Esophagus muscularis mucosa (tissue), 4 donors: Measurements from ENCODE around the gene VPS13D. TPM values are rescaled to one million over a fixed set of nuclear protein-coding genes. Genes with fewer than 3 reads are reported as not detected.

Experiments used
- DNase-seq: peaks from one replicate; pipeline ENCODE4 v3.0.0-alpha.2; 2017; ENCODE audit errors: extremely low spot score
- H3K27ac ChIP-seq, 4 donors: fragments of 200-600 bp; sonication (generic); replicated peaks in 1 of 4; 1 replicate in 3 of 4; 2 replicates in 1 of 4; pipeline ENCODE4 v1.5.1; 2016 to 2019; ENCODE audit warnings: mild to moderate bottlenecking in 1 of 4
- H3K27me3 ChIP-seq, 4 donors: fragments of 200-600 bp; sonication (generic); one replicate each; pipeline versions ENCODE4 v1.5.1 to v1.6.0; 2016 to 2019
- H3K36me3 ChIP-seq, 4 donors: fragments of 200-600 bp; sonication (generic); one replicate each; pipeline ENCODE4 v1.5.1; 2016 to 2019
- H3K4me1 ChIP-seq, 4 donors: fragments of 200-600 bp; sonication (generic); one replicate each; pipeline ENCODE4 v1.5.1; 2016 to 2019
- H3K4me3 ChIP-seq, 4 donors: fragments of 200-600 bp; sonication (generic); 1 replicate in 2 of 4; 2 replicates in 2 of 4; pipeline ENCODE4 v1.5.1; 2016 to 2019; ENCODE audit warnings: mild to moderate bottlenecking in 4 of 4, moderate library complexity in 1 of 4
- H3K9me3 ChIP-seq, 4 donors: fragments of 200-600 bp; sonication (generic); 1 replicate in 3 of 4; 2 replicates in 1 of 4; pipeline ENCODE4 v1.5.1; 2016 to 2019
- CTCF ChIP-seq, 3 experiments: fragments of 200-600 bp in 2 of 3; fragments of 450-650 bp in 1 of 3; sonication (generic) in 2 of 3; IDR thresholded peaks; one replicate each; pipeline ENCODE4 v1.5.1; 2017 to 2019; ENCODE audit warnings: antibody characterized with exemption in 3 of 3, mild to moderate bottlenecking in 2 of 3, moderate library complexity in 1 of 3
- EP300 ChIP-seq: sonication (generic); formaldehyde crosslinking; IDR thresholded peaks from one replicate; pipeline ENCODE4 v1.6.1; 2017; ENCODE audit warnings: antibody characterized with exemption
- POLR2A ChIP-seq: fragments of 450-650 bp; IDR thresholded peaks from one replicate; pipeline ENCODE4 v1.6.1; 2017; ENCODE audit warnings: antibody characterized with exemption, moderate library complexity, mild to moderate bottlenecking, low read depth
- POLR2AphosphoS5 ChIP-seq, 2 donors: sonication (generic); formaldehyde crosslinking; IDR thresholded peaks; one replicate each; pipeline ENCODE4 v1.6.1; 2017; ENCODE audit warnings: antibody characterized with exemption in 2 of 2
- whole genome bisulfite sequencing: methylation state at CpG from one replicate; pipeline ENCODE4 v1.1.5; 2018; 5-methylcytosine and 5-hydroxymethylcytosine counted together
- intact Hi-C: fragments of 100-400 bp; cut with DNase I; formaldehyde crosslinking; loops from one replicate; pipeline ENCODE4 v1.15.1; 2023
- total RNA-seq, 4 donors: library from RNA; depleted of rRNA; stranded (reverse); fragments of >200 nt; gene quantifications; one replicate each; pipeline versions ENCODE4 v1.1.0 to v1.2.1, GENCODE V29; 2016

Gene VPS13D
- total RNA-seq, 4 donors from 2014 or later = 67.8 to 93.3 (median 85.4) TPM

- Histone ChIP-seq H3K27me3 (no peaks in the 10 kb centered on the region), H3K4me3 (no peak overlapping the region), H3K36me3 (no peaks in the 10 kb centered on the region), H3K27ac (peak overlapping the region; percentile 87 to 91 (median 88)), H3K9me3 (no peaks in the 10 kb centered on the region), H3K4me1 (peaks cover 69 to 97% (median 92%) of the 10 kb centered on the region in 4 donors)
- 89% methylated on average over 3 of the region's 3 CpGs for WGBS
- TF ChIP-seq EP300 = no peak
- no peak for TF ChIP-seq POLR2A
- TF ChIP-seq POLR2AphosphoS5 (IDR thresholded peaks at IDR 0.05) = no peak
- no peak for TF ChIP-seq CTCF (IDR thresholded peaks at IDR 0.05)
- no peak for DNase-seq
- intact Hi-C loops = no loop called here
These were observed 250.2 kb downstream of the VPS13D start for GRCh38 chr1:12480041-12480440.

- Histone ChIP-seq H3K4me3 (no peak overlapping the region), H3K27ac (peak overlapping the region; percentile 87 to 91 (median 88)), H3K27me3 (no peaks in the 10 kb centered on the region), H3K36me3 (no peaks in the 10 kb centered on the region), H3K9me3 (no peaks in the 10 kb centered on the region), H3K4me1 (peaks cover 69 to 97% (median 92%) of the 10 kb centered on the region in 4 donors)
- no peak for DNase-seq
- peak; percentile 50 to 69 for TF ChIP-seq POLR2AphosphoS5 (IDR thresholded peaks at IDR 0.05)
- peak; percentile 25 for TF ChIP-seq EP300
- TF ChIP-seq CTCF (IDR thresholded peaks at IDR 0.05) = no peak
- 79% methylated on average over 4 of the region's 5 CpGs for WGBS
- intact Hi-C loops = no loop called here
These were observed 251.0 kb downstream of the VPS13D start for GRCh38 chr1:12480748-12481362.

- no peak overlapping the region for H3K4me3 ChIP-seq
- peak overlapping the region; percentile 87 to 91 (median 88) for H3K27ac ChIP-seq
- peaks cover 69 to 97% (median 92%) of the 10 kb centered on the region in 4 donors for H3K4me1 ChIP-seq
- no peaks in the 10 kb centered on the region for H3K9me3 ChIP-seq
- intact Hi-C loops = no loop called here
- H3K27me3 ChIP-seq = no peaks in the 10 kb centered on the region
- no peak for DNase-seq
- H3K36me3 ChIP-seq = no peaks in the 10 kb centered on the region
- no peak for TF ChIP-seq POLR2A
- TF ChIP-seq CTCF (IDR thresholded peaks at IDR 0.05) = no peak
- TF ChIP-seq POLR2AphosphoS5 (IDR thresholded peaks at IDR 0.05) = no peak
- no peak for TF ChIP-seq EP300
- 76% methylated on average over 6 of the region's 6 CpGs for WGBS
These were observed 252.1 kb downstream of the VPS13D start for GRCh38 chr1:12481928-12482327.

DNA sequence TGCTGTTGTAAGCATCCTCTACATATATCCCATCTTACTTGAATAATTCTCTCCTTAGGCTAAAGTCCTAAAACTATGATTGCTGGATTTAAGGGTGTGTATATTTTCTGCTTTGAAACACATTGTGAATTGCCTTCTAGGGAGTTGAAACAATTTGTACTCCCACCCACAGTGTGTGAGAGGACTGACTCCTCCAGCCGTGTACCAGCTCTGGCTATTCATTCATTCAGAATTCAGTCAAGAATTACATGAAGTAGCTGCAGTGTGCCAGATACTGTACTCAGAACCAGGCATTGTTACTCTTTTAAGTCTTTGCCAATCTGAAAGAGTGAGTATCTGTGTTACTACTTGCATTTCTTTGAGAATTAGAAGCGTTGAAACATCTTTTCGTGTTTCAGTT is 253.2 kb downstream of the VPS13D start:
- Histone ChIP-seq H3K4me3 (no peak overlapping the region), H3K4me1 (peaks cover 59 to 92% (median 88%) of the 10 kb centered on the region in 4 donors), H3K36me3 (no peaks in the 10 kb centered on the region), H3K9me3 (no peaks in the 10 kb centered on the region), H3K27ac (peak overlapping the region in 3 of 4 donors; percentile 48 to 91 (median 49)), H3K27me3 (no peaks in the 10 kb centered on the region)
- intact Hi-C loops = no loop called here
- WGBS = 74% methylated on average over 3 of the region's 3 CpGs
- no peak for TF ChIP-seq CTCF (IDR thresholded peaks at IDR 0.05)
- TF ChIP-seq EP300 = no peak
- TF ChIP-seq POLR2AphosphoS5 (IDR thresholded peaks at IDR 0.05) = no peak
- no peak for TF ChIP-seq POLR2A
- no peak for DNase-seq
